HG03045 (cell line): Measurements from ENCODE around the gene DBP.

ENCODE experiments used
- ATAC-seq: cut with Tn5 transposase; IDR thresholded peaks from one replicate; pipeline ENCODE4 v1.9.1; 2021; ENCODE audit warnings: mild to moderate bottlenecking, moderate library complexity; ENCODE audit not compliant: unreplicated experiment

The DBP gene

DNA sequence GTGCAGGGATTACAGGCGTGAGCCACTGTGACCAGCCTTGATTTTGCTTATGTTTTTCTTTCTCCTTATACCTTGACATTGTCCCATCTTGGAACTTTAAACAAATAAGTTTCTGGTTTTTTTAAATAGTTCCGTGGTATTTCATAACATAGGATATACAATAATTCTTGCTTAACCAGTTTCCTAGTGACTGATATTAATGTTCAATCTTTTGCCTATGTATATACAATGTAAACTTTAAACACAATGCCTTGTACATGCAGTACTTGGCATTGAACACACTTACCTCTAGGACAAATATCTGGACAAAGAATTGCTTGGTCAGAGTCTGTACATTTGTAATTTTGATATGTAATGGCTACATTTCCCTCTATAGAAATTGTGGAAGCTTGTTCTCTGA is 55.0 kb downstream of the DBP start:
- ATAC-seq: no peak
